K562 (cell line): ENCODE results near the gene OTOP1. TPM values are rescaled to one million over a fixed set of nuclear protein-coding genes. Genes with fewer than 3 reads are reported as not detected.
A peak's percentile ranks its signal among the peaks of the same experiment; 100 is the strongest.

Experiments
- AFF1 ChIP-seq, 2 experiments: fragments of 450-650 bp; IDR thresholded peaks; 2 replicates each; pipeline ENCODE4 v1.6.1; 2018; ENCODE audit warnings: mild to moderate bottlenecking in 2 of 2, low read depth in 1 of 2; ENCODE audit not compliant: partially characterized antibody in 2 of 2
- ARID3A ChIP-seq: IDR thresholded peaks from 2 replicates; pipeline ENCODE4 v1.6.1; 2012; ENCODE audit warnings: low read depth, low read length, improper control_type of control experiment, borderline replicate concordance
- E2F1 ChIP-seq: sonication (generic); formaldehyde crosslinking; IDR thresholded peaks from 2 replicates; pipeline ENCODE4 v1.8.1; 2023; ENCODE audit warnings: mild to moderate bottlenecking, missing genetic modification reagents, moderate library complexity
- ESRRA ChIP-seq: fragments of 450-650 bp; IDR thresholded peaks from 2 replicates; pipeline ENCODE4 v1.6.1; 2014; ENCODE audit warnings: low read depth, mild to moderate bottlenecking, moderate library complexity, borderline replicate concordance
- FOXK2 ChIP-seq, 2 experiments: fragments of 450-650 bp; IDR thresholded peaks in 1 of 2; conservative IDR thresholded peaks in 1 of 2; 2 replicates each; pipeline ENCODE4 v1.6.1; 2016; ENCODE audit warnings: low read depth in 2 of 2, mild to moderate bottlenecking in 1 of 2
- HDGF ChIP-seq: fragments of 450-650 bp; IDR thresholded peaks from 2 replicates; pipeline ENCODE4 v1.6.1; 2016
- MCM7 ChIP-seq, 2 experiments: fragments of 450-650 bp; IDR thresholded peaks; 2 replicates each; pipeline ENCODE4 v1.6.1; 2016 to 2018
- MYNN ChIP-seq, 2 experiments: sonication (generic); formaldehyde crosslinking in 1 of 2; IDR thresholded peaks; 2 replicates each; pipeline versions ENCODE4 v1.5.0 to v1.6.1; 2016 to 2020; ENCODE audit warnings: antibody characterized with exemption in 1 of 2, missing genetic modification reagents in 1 of 2
- PREB ChIP-seq: sonication (generic); formaldehyde crosslinking; IDR thresholded peaks from 2 replicates; pipeline ENCODE4 v1.8.1; 2023; ENCODE audit warnings: mild to moderate bottlenecking, missing genetic modification reagents
- SAFB2 ChIP-seq: fragments of 200-400 bp; formaldehyde crosslinking; IDR thresholded peaks from 2 replicates; pipeline ENCODE4 v1.6.1; 2018; ENCODE audit warnings: borderline replicate concordance, low read length, low read depth, moderate library complexity; ENCODE audit not compliant: severe bottlenecking
- THRAP3 ChIP-seq: fragments of 450-650 bp; IDR thresholded peaks from 2 replicates; pipeline ENCODE4 v1.6.1; 2016; ENCODE audit warnings: mild to moderate bottlenecking, inconsistent platforms, borderline replicate concordance
- ZNF408 ChIP-seq: fragments of 250-450 bp; sonication (Bioruptor Pico); IDR thresholded peaks from 2 replicates; pipeline ENCODE4 v1.4.0; 2020; ENCODE audit warnings: low read depth, mild to moderate bottlenecking, moderate library complexity
- ZNF518B ChIP-seq: fragments of 250-450 bp; sonication (Bioruptor Pico); IDR thresholded peaks from 2 replicates; pipeline ENCODE4 v1.5.0; 2021; ENCODE audit warnings: mild to moderate bottlenecking, moderate library complexity
- ZNF586 ChIP-seq: fragments of 450-650 bp; formaldehyde crosslinking; conservative IDR thresholded peaks from 2 replicates; pipeline ENCODE4 v1.4.0; 2020; ENCODE audit warnings: mild to moderate bottlenecking, moderate library complexity
- polyA plus RNA-seq, 8 experiments: library from polyadenylated mRNA; depleted of rRNA in 4 of 8; stranded (reverse) in 5 of 8; unstranded in 3 of 8; fragments of >200 nt; fragmentation: Nextera tagmentation in 2 of 8; fragmentation: Illumina TruSeq in 1 of 8; extraction: Ambion mirVana in 2 of 8; extraction: Trizol in 1 of 8; gene quantifications; 2 replicates each; pipeline versions ENCODE4 v1.2.1 to v1.2.3, GENCODE V29; 2011 to 2014; ENCODE audit warnings: inconsistent platforms in 1 of 8, missing spikeins in 1 of 8
- total RNA-seq, 7 experiments: library from RNA; depleted of rRNA in 6 of 7; stranded (reverse); fragments of >200 nt in 6 of 7; fragmentation: Illumina TruSeq in 2 of 7; extraction: Trizol in 2 of 7; gene quantifications; 2 replicates each; pipeline versions ENCODE4 v1.2.1 to v1.2.3, GENCODE V29; 2011 to 2021; ENCODE audit warnings: low replicate concordance in 1 of 7

The OTOP1 gene
- total and polyA plus RNA-seq, 9 of the 15 experiments (the other 6 are each of a cell fraction or from before 2014, with no cell fraction given) = not detected

GRCh38 chr4:4248029-4248884, 21.5 kb upstream of the OTOP1 start, which contains the start of gene TMEM128 (continued):
- TF ChIP-seq AFF1 (IDR thresholded peaks at IDR 0.05; ENCODE audit: low read depth in 1 of 2, partially characterized antibody in 2 of 2) (peak in 1 of 2 experiments; percentile 71), MYNN (IDR thresholded peaks at IDR 0.05) (no peak), MYNN (CRISPR knock-in tag; IDR thresholded peaks at IDR 0.05) (no peak), FOXK2 (conservative IDR thresholded peaks at IDR 0.05 in 1 of 2, IDR thresholded peaks at IDR 0.05 in 1 of 2; ENCODE audit: low read depth in 2 of 2) (peak; percentile 90 to 92), E2F1 (peak; percentile 68), ARID3A (no peak), ZNF586 (CRISPR knock-in tag) (no peak), MCM7 (IDR thresholded peaks at IDR 0.05) (no peak), ZNF518B (no peak), ESRRA (peak; percentile 66), PREB (CRISPR knock-in tag) (0 out of 2 replicates have a peak, but pooled peaks have one; percentile 58), HDGF (no peak), SAFB2 (no peak), THRAP3 (no peak), ZNF408 (CRISPR knock-in tag) (no peak)
